ENCODE results near the gene SLC22A23.
"Not testable (repeated sequence)": the region's sequence is repeated elsewhere in the genome, so short reads cannot be mapped to it uniquely, and the experiment has no call there.

SLC22A23 gene

GRCh38 chr6:3242768-3243167, 214.1 kb downstream of the SLC22A23 start:
- peaks cover 0 to 50% of the 10 kb centered on the region in 2 experiments for H3K27me3 ChIP-seq (ENCODE audit: control insufficient read depth in 1 of 2, insufficient read depth in 1 of 2, low read length in 2 of 2)
- H2BK12ac ChIP-seq (ENCODE audit: low read length in 2 of 2): no peak overlapping the region
- no peak overlapping the region for H3K4me2 ChIP-seq (ENCODE audit: low read length, poor library complexity, severe bottlenecking)
- H2BK15ac ChIP-seq (ENCODE audit: low read depth, poor library complexity, severe bottlenecking): no peak overlapping the region
- no peak overlapping the region for H3K4ac ChIP-seq (ENCODE audit: low read depth in 1 of 2, low read length in 2 of 2)
- no peak overlapping the region for H3K27ac ChIP-seq (ENCODE audit: low read length, poor library complexity, severe bottlenecking)
- no peaks in the 10 kb centered on the region for H3K9me3 ChIP-seq (ENCODE audit: control insufficient read depth, low read length)
- no peak overlapping the region for H2BK5ac ChIP-seq (ENCODE audit: low read depth, low read length, poor library complexity, severe bottlenecking)
- peaks cover 11% of the 10 kb centered on the region for H3K4me1 ChIP-seq (ENCODE audit: control insufficient read depth, insufficient read depth, low read depth, low read length)
- no peak overlapping the region for H2AFZ ChIP-seq (ENCODE audit: low read depth, low read length)
- H2BK120ac ChIP-seq (ENCODE audit: low read depth, low read length): no peak overlapping the region
- H3K36me3 ChIP-seq (ENCODE audit: control insufficient read depth in 1 of 2, insufficient read depth in 2 of 2, low read depth in 1 of 2, low read length in 2 of 2): no peaks in the 10 kb centered on the region
- no peaks in the 10 kb centered on the region for H3K79me1 ChIP-seq (replicated peaks; ENCODE audit: low read length, poor library complexity, severe bottlenecking)
- no peak overlapping the region for H3K4me3 ChIP-seq (ENCODE audit: insufficient read depth in 1 of 2, low read depth in 1 of 2, low read length in 2 of 2)
- H3K18ac ChIP-seq (ENCODE audit: low read depth in 1 of 2, low read length in 2 of 2): no peak overlapping the region
- 86% methylated on average over 2 of the region's 4 CpGs for WGBS
- DNase-seq: no peak
- no peak overlapping the region for H2AK5ac ChIP-seq (ENCODE audit: low read length, severe bottlenecking)
- no peak overlapping the region for H4K8ac ChIP-seq (ENCODE audit: low read length)
- H3K14ac ChIP-seq (ENCODE audit: low read length in 2 of 2): no peak overlapping the region
- H4K91ac ChIP-seq (ENCODE audit: low read length): no peak overlapping the region
- H3K9ac ChIP-seq (ENCODE audit: low read length): no peak overlapping the region
- H3K23ac ChIP-seq (ENCODE audit: low read length in 2 of 2): no peak overlapping the region

- not testable (repeated sequence) for H2BK120ac ChIP-seq (ENCODE audit: low read depth, low read length); H3K79me1 ChIP-seq (replicated peaks; ENCODE audit: low read length, poor library complexity, severe bottlenecking); H4K91ac ChIP-seq (ENCODE audit: low read length); H3K4me3 ChIP-seq (ENCODE audit: insufficient read depth in 1 of 2, low read depth in 1 of 2, low read length in 2 of 2); H3K9ac ChIP-seq (ENCODE audit: low read length); H2BK15ac ChIP-seq (ENCODE audit: low read depth, poor library complexity, severe bottlenecking); H2BK12ac ChIP-seq (ENCODE audit: low read length in 2 of 2); DNase-seq; H3K4me2 ChIP-seq (ENCODE audit: low read length, poor library complexity, severe bottlenecking); H3K36me3 ChIP-seq (ENCODE audit: control insufficient read depth in 1 of 2, insufficient read depth in 2 of 2, low read depth in 1 of 2, low read length in 2 of 2); H4K8ac ChIP-seq (ENCODE audit: low read length); H2AFZ ChIP-seq (ENCODE audit: low read depth, low read length); H3K4me1 ChIP-seq (ENCODE audit: control insufficient read depth, insufficient read depth, low read depth, low read length); H2AK5ac ChIP-seq (ENCODE audit: low read length, severe bottlenecking); H3K4ac ChIP-seq (ENCODE audit: low read depth in 1 of 2, low read length in 2 of 2); H3K18ac ChIP-seq (ENCODE audit: low read depth in 1 of 2, low read length in 2 of 2); H3K23ac ChIP-seq (ENCODE audit: low read length in 2 of 2); H3K9me3 ChIP-seq (ENCODE audit: control insufficient read depth, low read length); H3K14ac ChIP-seq (ENCODE audit: low read length in 2 of 2); H3K27ac ChIP-seq (ENCODE audit: low read length, poor library complexity, severe bottlenecking); H2BK5ac ChIP-seq (ENCODE audit: low read depth, low read length, poor library complexity, severe bottlenecking)
- WGBS: 100% methylated on average over 3 of the region's 4 CpGs
- peaks cover 0 to 59% of the 10 kb centered on the region in 2 experiments for H3K27me3 ChIP-seq (ENCODE audit: control insufficient read depth in 1 of 2, insufficient read depth in 1 of 2, low read length in 2 of 2)
These were observed 215.1 kb downstream of the SLC22A23 start for GRCh38 chr6:3241745-3242144.

GRCh38 chr6:3240595-3240994, 216.3 kb downstream of the SLC22A23 start:
- Histone ChIP-seq H3K4me1 (ENCODE audit: control insufficient read depth, insufficient read depth, low read depth, low read length) (no peaks in the 10 kb centered on the region), H2BK15ac (ENCODE audit: low read depth, poor library complexity, severe bottlenecking) (no peak overlapping the region), H3K27ac (ENCODE audit: low read length, poor library complexity, severe bottlenecking) (no peak overlapping the region), H3K36me3 (ENCODE audit: control insufficient read depth in 1 of 2, insufficient read depth in 2 of 2, low read depth in 1 of 2, low read length in 2 of 2) (no peaks in the 10 kb centered on the region), H3K4ac (ENCODE audit: low read depth in 1 of 2, low read length in 2 of 2) (no peak overlapping the region), H3K4me2 (ENCODE audit: low read length, poor library complexity, severe bottlenecking) (no peak overlapping the region), H3K27me3 (ENCODE audit: control insufficient read depth in 1 of 2, insufficient read depth in 1 of 2, low read length in 2 of 2) (peaks cover 0 to 70% of the 10 kb centered on the region in 2 experiments), H3K14ac (ENCODE audit: low read length in 2 of 2) (no peak overlapping the region), H3K79me1 (replicated peaks; ENCODE audit: low read length, poor library complexity, severe bottlenecking) (no peaks in the 10 kb centered on the region), H4K8ac (ENCODE audit: low read length) (no peak overlapping the region), H3K9me3 (ENCODE audit: control insufficient read depth, low read length) (no peaks in the 10 kb centered on the region), H4K91ac (ENCODE audit: low read length) (no peak overlapping the region), H2BK5ac (ENCODE audit: low read depth, low read length, poor library complexity, severe bottlenecking) (no peak overlapping the region), H2AFZ (ENCODE audit: low read depth, low read length) (no peak overlapping the region), H3K18ac (ENCODE audit: low read depth in 1 of 2, low read length in 2 of 2) (no peak overlapping the region), H3K9ac (ENCODE audit: low read length) (no peak overlapping the region), H2BK12ac (ENCODE audit: low read length in 2 of 2) (no peak overlapping the region), H3K4me3 (ENCODE audit: insufficient read depth in 1 of 2, low read depth in 1 of 2, low read length in 2 of 2) (no peak overlapping the region), H2AK5ac (ENCODE audit: low read length, severe bottlenecking) (no peak overlapping the region), H3K23ac (ENCODE audit: low read length in 2 of 2) (no peak overlapping the region), H2BK120ac (ENCODE audit: low read depth, low read length) (no peak overlapping the region)
- no peak for DNase-seq
- WGBS: 84% methylated on average over 6 of the region's 7 CpGs

GRCh38 chr6:3239110-3239830, 217.6 kb downstream of the SLC22A23 start:
- Histone ChIP-seq H3K9me3 (ENCODE audit: control insufficient read depth, low read length) (no peaks in the 10 kb centered on the region), H2BK12ac (ENCODE audit: low read length in 2 of 2) (no peak overlapping the region), H4K91ac (ENCODE audit: low read length) (no peak overlapping the region), H3K27me3 (ENCODE audit: control insufficient read depth in 1 of 2, insufficient read depth in 1 of 2, low read length in 2 of 2) (peaks cover 0 to 75% of the 10 kb centered on the region in 2 experiments), H2AFZ (ENCODE audit: low read depth, low read length) (no peak overlapping the region), H2BK120ac (ENCODE audit: low read depth, low read length) (no peak overlapping the region), H3K27ac (ENCODE audit: low read length, poor library complexity, severe bottlenecking) (no peak overlapping the region), H3K36me3 (ENCODE audit: control insufficient read depth in 1 of 2, insufficient read depth in 2 of 2, low read depth in 1 of 2, low read length in 2 of 2) (no peaks in the 10 kb centered on the region), H3K9ac (ENCODE audit: low read length) (no peak overlapping the region), H3K79me1 (replicated peaks; ENCODE audit: low read length, poor library complexity, severe bottlenecking) (no peaks in the 10 kb centered on the region), H3K4me1 (ENCODE audit: control insufficient read depth, insufficient read depth, low read depth, low read length) (no peaks in the 10 kb centered on the region), H3K23ac (ENCODE audit: low read length in 2 of 2) (no peak overlapping the region), H2AK5ac (ENCODE audit: low read length, severe bottlenecking) (no peak overlapping the region), H3K14ac (ENCODE audit: low read length in 2 of 2) (no peak overlapping the region), H2BK5ac (ENCODE audit: low read depth, low read length, poor library complexity, severe bottlenecking) (no peak overlapping the region), H2BK15ac (ENCODE audit: low read depth, poor library complexity, severe bottlenecking) (no peak overlapping the region), H3K4ac (ENCODE audit: low read depth in 1 of 2, low read length in 2 of 2) (no peak overlapping the region), H3K18ac (ENCODE audit: low read depth in 1 of 2, low read length in 2 of 2) (no peak overlapping the region), H3K4me2 (ENCODE audit: low read length, poor library complexity, severe bottlenecking) (no peak overlapping the region), H4K8ac (ENCODE audit: low read length) (no peak overlapping the region), H3K4me3 (ENCODE audit: insufficient read depth in 1 of 2, low read depth in 1 of 2, low read length in 2 of 2) (no peak overlapping the region)
- no peak for DNase-seq
- WGBS: 84% methylated on average over 13 of the region's 13 CpGs

Measured in mesenchymal stem cell (in vitro differentiated cells and primary cell).